ENCODE data around the gene ANO10.

The ANO10 gene

DNA sequence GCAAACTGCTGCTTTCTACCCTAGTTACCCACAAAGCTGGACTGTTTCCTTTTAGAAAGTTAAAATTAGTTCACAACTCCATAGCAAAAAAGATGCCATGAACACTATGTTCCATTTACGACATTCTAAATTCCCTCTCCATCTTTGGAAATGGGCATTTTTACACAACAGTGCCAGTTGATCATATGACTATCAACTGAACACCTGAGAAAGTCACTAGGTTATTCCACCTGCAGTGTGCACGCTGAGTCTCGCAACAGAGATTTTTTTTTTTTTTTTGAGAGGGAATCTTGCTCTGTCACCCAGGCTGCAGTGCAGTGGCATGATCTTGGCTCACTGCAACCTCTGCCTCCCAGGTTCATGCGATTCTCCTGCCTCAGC lies 215.2 kb downstream of the ANO10 start:
- no peak for DNase-seq

GRCh38 chr3:43405888-43406642 lies 215.7 kb downstream of the ANO10 start:
- no peak for DNase-seq

- no peak for DNase-seq
Observed at GRCh38 chr3:43400781-43401730, 220.8 kb downstream of the ANO10 start.

- DNase-seq, result no peak
Observed at GRCh38 chr3:43400167-43400566, 221.6 kb downstream of the ANO10 start.

DNA sequence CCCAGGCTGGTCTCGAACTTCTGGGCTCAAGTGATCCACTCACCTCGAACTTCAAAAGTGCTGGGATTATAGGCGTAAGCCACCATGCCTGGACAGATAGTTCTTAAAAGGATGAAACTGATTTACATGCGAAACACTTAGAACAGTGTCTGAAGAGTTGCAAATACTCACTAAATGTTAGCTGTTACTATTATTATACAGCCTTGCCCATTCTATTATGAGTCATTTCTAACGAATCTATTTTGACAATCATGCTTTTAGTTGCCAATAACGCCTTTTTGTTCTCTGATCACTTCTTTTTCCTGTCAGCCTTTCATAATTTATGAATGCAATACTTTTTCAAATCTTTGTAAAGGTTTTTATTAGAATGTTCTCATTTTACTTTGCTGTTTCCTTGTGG lies 222.8 kb downstream of the ANO10 start:
- DNase-seq, result no peak

DNA sequence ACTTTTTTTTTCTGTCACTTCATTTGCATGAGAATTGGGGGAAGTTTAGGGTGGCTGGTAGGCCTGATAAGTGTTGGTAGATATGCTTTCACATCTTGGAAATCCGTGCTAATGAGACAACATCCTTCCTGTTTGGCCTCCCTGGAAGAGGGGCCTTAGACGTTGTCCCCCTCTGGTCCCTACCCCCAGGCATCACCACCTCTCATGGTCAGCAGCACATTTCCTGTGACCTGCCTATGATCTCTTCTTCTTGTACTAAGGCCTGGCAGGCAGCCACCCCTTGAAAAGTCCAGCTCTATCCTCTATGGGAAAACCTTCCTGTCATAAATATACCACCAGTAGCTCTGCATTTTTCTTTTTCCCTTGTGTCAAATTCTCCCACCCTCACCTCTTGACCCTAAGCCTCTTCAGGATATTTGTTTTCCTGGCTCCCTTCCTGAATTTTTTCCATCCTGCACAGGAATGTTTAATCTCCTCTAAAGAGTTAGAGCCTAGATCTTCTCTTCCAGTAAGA lies 227.7 kb downstream of the ANO10 start:
- DNase-seq, result no peak

GRCh38 chr3:43391621-43392020 lies 230.2 kb downstream of the ANO10 start:
- DNase-seq, result no peak

DNA sequence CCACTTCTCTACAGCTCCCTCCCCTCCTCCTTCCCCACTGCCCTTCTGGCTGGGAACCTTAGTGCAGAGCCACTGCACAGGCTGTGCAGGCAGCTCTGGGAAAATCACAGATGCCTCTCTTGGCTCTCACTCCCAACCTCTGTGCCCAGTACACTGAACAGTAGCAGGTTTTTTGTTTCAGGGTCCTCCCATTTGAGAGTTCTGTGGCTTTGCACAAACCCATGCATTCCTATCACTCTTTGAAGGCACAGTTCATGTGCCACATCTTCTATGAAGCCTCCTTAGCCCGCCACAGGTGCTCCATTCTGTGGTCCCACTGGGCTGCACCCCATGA lies 231.6 kb downstream of the ANO10 start:
- DNase-seq, result no peak

DNA sequence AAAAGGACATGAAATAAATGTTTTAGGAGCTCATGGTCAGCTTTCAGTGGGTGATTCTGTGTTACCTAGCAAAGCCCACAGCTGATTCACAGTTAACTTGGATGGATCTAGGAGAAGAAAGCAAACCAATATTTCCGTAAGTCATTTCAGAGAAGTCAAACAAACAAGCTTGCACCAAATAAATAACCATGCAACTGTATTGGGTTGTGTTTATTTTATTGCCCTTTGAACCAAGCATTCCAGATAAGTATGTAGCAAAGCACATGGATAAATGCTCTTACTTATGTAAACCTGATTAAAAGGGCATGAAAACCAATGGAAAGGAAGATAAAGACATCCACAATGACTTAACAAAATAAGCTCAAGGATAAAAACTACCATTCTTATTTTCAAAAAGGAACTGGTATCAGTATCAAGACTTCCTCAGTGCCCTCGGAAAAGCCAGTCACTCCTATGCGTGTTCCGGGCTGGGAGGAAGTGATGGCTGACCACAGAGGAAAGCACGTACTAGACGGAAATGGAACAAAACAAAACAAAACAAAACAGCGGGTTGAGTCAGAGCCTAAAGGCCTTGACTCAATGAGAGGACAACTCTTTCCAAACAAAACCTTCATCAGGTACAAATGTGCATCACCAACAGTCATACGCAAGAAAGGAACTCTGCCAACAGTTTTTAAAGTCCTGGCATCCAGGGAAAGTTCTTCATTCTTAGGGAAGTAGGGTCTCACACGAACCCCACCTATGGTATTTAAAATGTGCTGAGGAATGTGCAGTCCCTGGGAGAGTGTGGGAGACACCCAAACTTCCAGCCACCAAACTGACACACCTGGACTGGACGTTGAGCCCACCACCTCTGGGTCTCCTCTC lies 232.2 kb downstream of the ANO10 start:
- no peak for DNase-seq

- no peak for DNase-seq
Observed at GRCh38 chr3:43388915-43389314, 232.9 kb downstream of the ANO10 start.

GRCh38 chr3:43388175-43388574 lies 233.6 kb downstream of the ANO10 start:
- DNase-seq, result no peak

DNA sequence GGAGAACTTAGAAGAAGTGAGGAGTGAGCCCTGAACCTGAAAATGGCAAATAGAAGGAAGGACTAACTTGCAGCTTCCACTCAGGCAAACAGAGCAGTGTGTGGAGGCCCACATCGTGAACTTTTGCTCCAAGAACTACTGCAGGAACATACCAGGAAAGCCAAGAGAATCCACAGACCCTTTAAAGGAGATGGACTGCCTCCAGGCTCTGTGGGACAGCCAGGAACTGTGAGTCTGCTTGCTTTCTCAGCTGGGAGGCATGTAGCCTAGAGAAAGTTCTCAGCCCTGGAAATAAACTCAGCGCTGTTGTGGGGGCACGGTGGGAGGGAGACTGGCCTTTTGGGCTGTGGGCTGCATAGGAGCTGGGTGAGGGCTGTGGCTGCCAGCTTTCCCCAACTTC lies 242.5 kb downstream of the ANO10 start:
- no peak for DNase-seq

DNA sequence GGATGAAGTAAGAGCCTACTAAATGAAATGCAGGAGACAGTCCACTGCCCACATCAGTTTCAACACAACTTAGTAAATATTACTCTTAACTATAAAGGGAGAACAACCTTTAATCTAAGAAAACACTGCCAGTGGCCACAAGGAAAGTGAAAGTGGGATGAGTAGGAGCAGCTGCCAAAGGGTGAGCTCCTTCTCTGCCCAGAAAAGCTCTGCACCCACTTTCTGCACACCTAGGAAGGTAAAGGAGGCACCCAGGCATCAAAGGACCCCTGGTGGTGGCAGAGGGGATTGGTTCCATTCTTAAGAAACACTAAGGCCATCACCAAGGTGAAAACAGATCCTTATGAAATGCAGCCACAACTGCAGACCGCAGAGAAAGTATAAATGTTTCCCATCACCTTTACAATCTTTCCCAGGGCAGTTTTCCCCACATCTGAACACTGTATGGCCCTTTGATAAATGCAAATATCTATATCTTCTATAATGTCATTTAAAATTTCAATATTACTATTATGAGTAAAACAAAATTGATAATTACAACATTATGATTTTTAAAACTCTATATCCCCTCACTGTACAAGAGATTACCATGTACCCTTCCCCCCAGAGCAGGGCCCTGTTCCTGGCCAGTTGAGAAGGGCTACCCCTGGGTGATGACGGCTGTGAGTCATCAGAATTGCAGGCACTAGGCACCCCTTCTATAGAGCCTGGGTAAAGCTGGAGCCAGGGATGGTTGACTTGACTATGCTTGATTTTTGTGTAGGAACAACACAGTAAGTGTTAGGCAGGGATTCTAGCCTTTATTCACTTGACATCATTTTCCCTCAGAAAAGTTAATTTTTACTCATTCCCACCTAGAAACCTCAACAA lies 243.5 kb downstream of the ANO10 start:
- DNase-seq, result no peak

GRCh38 chr3:43373560-43373928 lies 248.3 kb downstream of the ANO10 start:
- DNase-seq, result no peak

DNA sequence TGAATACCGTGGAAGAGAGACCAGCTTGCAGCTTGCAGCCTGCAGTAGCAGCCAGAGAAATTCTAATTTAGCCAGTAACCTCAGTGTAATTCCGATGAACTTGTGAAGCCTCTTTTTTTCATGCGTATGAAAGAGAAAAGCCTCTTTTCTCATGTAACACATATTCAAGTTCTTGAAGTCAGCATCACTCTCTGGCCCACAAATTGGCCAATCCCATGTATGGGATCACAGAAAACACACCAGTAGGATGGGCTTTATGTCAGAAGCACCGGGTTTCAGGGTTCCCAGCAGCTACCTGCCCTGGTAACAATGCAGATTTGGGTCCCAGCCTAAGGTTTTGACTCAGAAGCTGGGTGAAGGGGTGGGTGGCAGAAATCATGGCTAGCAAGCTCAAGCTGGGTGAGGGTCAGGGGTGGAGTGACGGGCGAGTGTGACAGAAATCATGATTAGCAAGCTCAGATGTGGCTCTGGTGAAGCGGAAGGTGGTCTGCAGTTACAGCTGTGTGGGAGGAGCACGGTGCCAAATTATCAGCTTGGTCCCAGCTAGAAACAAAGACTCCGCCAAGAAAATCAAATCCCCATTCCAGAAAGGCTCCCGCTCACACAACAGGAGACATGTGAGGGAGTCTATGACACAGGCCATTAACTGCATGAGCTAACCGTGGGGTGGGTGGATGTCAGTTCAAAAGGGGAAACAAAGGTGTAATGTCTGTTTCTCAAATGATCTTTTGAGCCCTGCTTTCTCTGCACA lies 248.8 kb downstream of the ANO10 start:
- DNase-seq, result no peak

DNA sequence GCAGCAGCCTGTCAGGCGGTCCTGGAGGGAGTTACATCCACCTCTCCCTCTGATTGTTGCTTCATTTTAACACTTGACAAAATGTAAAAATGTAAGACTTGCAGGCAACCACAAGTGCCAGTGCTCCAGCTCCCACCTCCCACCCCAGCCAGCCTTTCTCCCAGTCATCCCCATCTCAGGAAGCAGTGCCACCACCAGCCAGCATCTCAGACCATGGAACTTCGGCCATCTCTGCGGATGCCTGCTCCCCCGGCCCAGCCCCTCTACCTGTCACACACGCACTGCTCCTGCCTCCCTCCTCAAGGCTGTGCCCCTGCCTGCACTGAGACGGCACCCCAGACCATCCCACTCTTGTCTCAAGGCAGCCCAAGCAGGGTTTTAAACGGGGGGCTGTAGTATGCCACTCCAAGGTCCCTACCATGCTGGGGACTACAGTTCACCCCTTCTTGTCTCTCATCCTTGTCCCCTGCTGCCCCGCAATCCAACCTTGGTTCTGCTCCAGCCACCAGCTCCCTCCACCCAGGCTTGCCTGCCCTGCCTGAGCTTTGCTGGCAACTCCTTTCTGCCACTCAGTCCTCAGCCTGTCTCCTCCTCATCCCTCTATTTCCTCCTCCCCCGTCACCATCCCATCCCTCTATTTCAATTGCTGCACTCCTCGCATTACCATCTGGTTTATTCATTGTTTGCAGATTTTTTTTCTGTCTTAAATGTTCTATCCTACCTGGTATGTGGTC lies 249.6 kb downstream of the ANO10 start:
- no peak for DNase-seq

GRCh38 chr3:43371494-43371893 lies 250.3 kb downstream of the ANO10 start:
- no peak for DNase-seq

- DNase-seq, result no peak
Observed at GRCh38 chr3:43370293-43370980, 251.4 kb downstream of the ANO10 start.

GRCh38 chr3:43369404-43370292 lies 252.2 kb downstream of the ANO10 start:
- no peak for DNase-seq
